Smooth muscle cell (in vitro differentiated cells): ENCODE measurements around the gene ZNF280D. TPM values are rescaled to one million over a fixed set of nuclear protein-coding genes. Genes with fewer than 3 reads are reported as not detected.

Source experiments
- DNase-seq: peaks from one replicate; lab custom pipeline; 2025; ENCODE audit not compliant: unreplicated experiment; lab: John Stamatoyannopoulos, UW
- H2AFZ ChIP-seq: fragments of 200-600 bp; sonication (generic); 2 replicates; pipeline ENCODE4 v1.6.0; 2016; ENCODE audit warnings: antibody characterized with exemption, low read depth, mild to moderate bottlenecking
- H3F3A ChIP-seq: fragments of 200-600 bp; sonication (generic); 2 replicates; pipeline ENCODE4 v1.6.0; 2017; ENCODE audit warnings: antibody characterized with exemption, low read depth
- H3K27ac ChIP-seq: fragments of 200-600 bp; sonication (generic); 2 replicates; pipeline ENCODE4 v1.5.1; 2016; ENCODE audit warnings: low read depth, mild to moderate bottlenecking
- H3K27me3 ChIP-seq: fragments of 200-600 bp; sonication (generic); 2 replicates; pipeline ENCODE4 v1.6.1; 2016; ENCODE audit warnings: low read depth, mild to moderate bottlenecking
- H3K36me3 ChIP-seq: fragments of 200-600 bp; sonication (generic); 2 replicates; pipeline ENCODE4 v1.5.1; 2016; ENCODE audit warnings: low read depth
- H3K4me1 ChIP-seq: fragments of 200-600 bp; sonication (generic); 2 replicates; pipeline ENCODE4 v1.5.1; 2016; ENCODE audit warnings: low read depth
- H3K4me2 ChIP-seq: fragments of 200-600 bp; sonication (generic); 2 replicates; pipeline ENCODE4 v1.6.0; 2016; ENCODE audit warnings: mild to moderate bottlenecking
- H3K4me3 ChIP-seq: fragments of 200-600 bp; sonication (generic); 2 replicates; pipeline ENCODE4 v1.5.1; 2016; ENCODE audit warnings: mild to moderate bottlenecking
- H3K79me2 ChIP-seq: fragments of 200-600 bp; sonication (generic); 2 replicates; pipeline ENCODE4 v1.6.0; 2016; ENCODE audit warnings: low read depth, mild to moderate bottlenecking
- H3K9ac ChIP-seq: fragments of 200-600 bp; sonication (generic); 2 replicates; pipeline ENCODE4 v1.6.0; 2016; ENCODE audit warnings: low read depth
- H3K9me3 ChIP-seq: fragments of 200-600 bp; sonication (generic); replicated peaks from 2 replicates; pipeline ENCODE4 v1.5.1; 2016; ENCODE audit warnings: low read depth
- H4K20me1 ChIP-seq: fragments of 200-600 bp; sonication (generic); 2 replicates; pipeline ENCODE4 v1.6.0; 2016; ENCODE audit warnings: low read depth
- WGBS: methylation state at CpG from one replicate; pipeline ENCODE4 v1.1.7; 2016; ENCODE audit warnings: low lambda C conversion rate; 5-methylcytosine and 5-hydroxymethylcytosine counted together
- polyA plus RNA-seq: library from polyadenylated mRNA; unstranded; fragments of >200 nt; fragmentation: Nextera tagmentation; extraction: Ambion mirVana; gene quantifications from 2 replicates; pipeline ENCODE4 v1.2.1, GENCODE V29; 2016
- total RNA-seq: library from RNA; depleted of rRNA; stranded (reverse); fragments of >200 nt; gene quantifications from 2 replicates; pipeline ENCODE4 v1.2.3, GENCODE V29; 2014
- TF ChIP-seq, protein P1 (sequence below): fragments of 200-600 bp; sonication (generic); IDR thresholded peaks from 2 replicates; pipeline ENCODE4 v1.5.1; 2017; ENCODE audit warnings: borderline replicate concordance, mild to moderate bottlenecking, antibody characterized with exemption; ENCODE audit not compliant: insufficient read depth, poor library complexity, severe bottlenecking

ZNF280D gene
- total and polyA plus RNA-seq, 2 experiments from 2014 or later = 0.94 to 4.3 TPM

- TF ChIP-seq, protein P1, sequence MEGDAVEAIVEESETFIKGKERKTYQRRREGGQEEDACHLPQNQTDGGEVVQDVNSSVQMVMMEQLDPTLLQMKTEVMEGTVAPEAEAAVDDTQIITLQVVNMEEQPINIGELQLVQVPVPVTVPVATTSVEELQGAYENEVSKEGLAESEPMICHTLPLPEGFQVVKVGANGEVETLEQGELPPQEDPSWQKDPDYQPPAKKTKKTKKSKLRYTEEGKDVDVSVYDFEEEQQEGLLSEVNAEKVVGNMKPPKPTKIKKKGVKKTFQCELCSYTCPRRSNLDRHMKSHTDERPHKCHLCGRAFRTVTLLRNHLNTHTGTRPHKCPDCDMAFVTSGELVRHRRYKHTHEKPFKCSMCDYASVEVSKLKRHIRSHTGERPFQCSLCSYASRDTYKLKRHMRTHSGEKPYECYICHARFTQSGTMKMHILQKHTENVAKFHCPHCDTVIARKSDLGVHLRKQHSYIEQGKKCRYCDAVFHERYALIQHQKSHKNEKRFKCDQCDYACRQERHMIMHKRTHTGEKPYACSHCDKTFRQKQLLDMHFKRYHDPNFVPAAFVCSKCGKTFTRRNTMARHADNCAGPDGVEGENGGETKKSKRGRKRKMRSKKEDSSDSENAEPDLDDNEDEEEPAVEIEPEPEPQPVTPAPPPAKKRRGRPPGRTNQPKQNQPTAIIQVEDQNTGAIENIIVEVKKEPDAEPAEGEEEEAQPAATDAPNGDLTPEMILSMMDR = no peak
- Histone ChIP-seq H3F3A (no peaks in the 10 kb centered on the region), H3K4me2 (no peak overlapping the region), H3K4me1 (no peaks in the 10 kb centered on the region), H3K4me3 (no peak overlapping the region), H3K79me2 (no peaks in the 10 kb centered on the region), H2AFZ (no peak overlapping the region), H3K36me3 (no peaks in the 10 kb centered on the region), H3K9ac (no peak overlapping the region), H3K27me3 (no peaks in the 10 kb centered on the region), H4K20me1 (no peaks in the 10 kb centered on the region), H3K27ac (no peak overlapping the region), H3K9me3 (no peaks in the 10 kb centered on the region)
- no peak for DNase-seq
- whole genome bisulfite sequencing = 86% methylated on average over 1 of the region's 1 CpG
These were observed 56.0 kb downstream of the ZNF280D start for GRCh38 chr15:56677271-56677670.

DNA sequence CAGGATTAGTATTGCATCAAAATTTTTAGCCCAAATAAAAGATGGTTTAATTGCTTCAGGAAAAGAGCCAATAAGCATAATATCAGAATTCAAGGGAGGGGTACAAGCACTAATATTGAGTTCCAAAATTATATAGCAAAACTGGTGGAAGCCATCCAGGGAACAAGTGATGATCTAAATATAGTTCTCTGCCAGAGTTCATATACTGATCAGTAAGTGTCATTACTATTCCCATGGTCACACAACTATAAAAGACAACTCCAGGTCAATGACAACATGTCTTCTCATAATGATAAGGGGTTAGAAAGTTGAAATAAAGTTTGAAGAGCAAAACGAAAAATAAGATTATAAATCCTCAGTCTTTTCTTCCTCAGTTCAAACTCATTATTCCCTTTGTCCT is 57.4 kb downstream of the ZNF280D start:
- DNase-seq = no peak
- Histone ChIP-seq H3K9me3 (no peaks in the 10 kb centered on the region), H3F3A (no peaks in the 10 kb centered on the region), H3K27me3 (no peaks in the 10 kb centered on the region), H3K4me1 (no peaks in the 10 kb centered on the region), H4K20me1 (no peaks in the 10 kb centered on the region), H3K27ac (no peak overlapping the region), H2AFZ (no peak overlapping the region), H3K9ac (no peak overlapping the region), H3K36me3 (no peaks in the 10 kb centered on the region), H3K4me2 (no peak overlapping the region), H3K79me2 (no peaks in the 10 kb centered on the region), H3K4me3 (no peak overlapping the region)
- TF ChIP-seq, protein P1 = no peak
- 65% methylated on average over 1 of the region's 1 CpG for WGBS

DNA sequence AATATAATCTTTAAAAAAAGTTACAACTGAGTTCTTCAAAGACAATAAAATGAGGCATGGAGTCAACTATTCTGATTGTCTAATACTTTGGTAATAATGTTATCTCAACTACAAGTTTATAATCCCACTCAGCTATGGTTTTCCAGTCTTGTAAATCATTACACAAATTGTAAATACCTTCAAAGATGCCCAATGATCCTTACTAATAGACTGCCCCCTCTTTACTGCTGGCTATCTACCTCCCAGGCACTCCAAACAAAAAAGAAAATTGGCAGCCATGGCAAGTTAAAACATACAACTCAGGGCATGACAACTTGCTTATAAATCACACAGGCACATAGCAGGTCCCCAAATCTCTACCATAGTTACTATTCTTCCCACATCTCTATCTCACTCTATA is 58.5 kb downstream of the ZNF280D start:
- H3K36me3 ChIP-seq = no peaks in the 10 kb centered on the region
- H3K9me3 ChIP-seq = no peaks in the 10 kb centered on the region
- H4K20me1 ChIP-seq = no peaks in the 10 kb centered on the region
- no peak for DNase-seq
- H3K4me1 ChIP-seq = no peaks in the 10 kb centered on the region
- H3K9ac ChIP-seq = no peak overlapping the region
- H3K27ac ChIP-seq = no peak overlapping the region
- H3K79me2 ChIP-seq = no peaks in the 10 kb centered on the region
- no peak overlapping the region for H3K4me3 ChIP-seq
- H3K4me2 ChIP-seq = no peak overlapping the region
- no peaks in the 10 kb centered on the region for H3K27me3 ChIP-seq
- TF ChIP-seq, protein P1 = no peak
- no peak overlapping the region for H2AFZ ChIP-seq
- H3F3A ChIP-seq = no peaks in the 10 kb centered on the region

GRCh38 chr15:56672721-56673120 is 60.6 kb downstream of the ZNF280D start:
- Histone ChIP-seq H3K9me3 (no peaks in the 10 kb centered on the region), H3K27ac (no peak overlapping the region), H3K9ac (no peak overlapping the region), H3K27me3 (no peaks in the 10 kb centered on the region), H3K79me2 (no peaks in the 10 kb centered on the region), H3F3A (no peaks in the 10 kb centered on the region), H2AFZ (no peak overlapping the region), H3K4me2 (no peak overlapping the region), H3K4me1 (no peaks in the 10 kb centered on the region), H4K20me1 (no peaks in the 10 kb centered on the region), H3K36me3 (no peaks in the 10 kb centered on the region), H3K4me3 (no peak overlapping the region)
- DNase-seq = no peak
- TF ChIP-seq, protein P1 = no peak
